Measurements from ENCODE around the gene HAVCR1.
"Not testable (repeated sequence)": the region's sequence is repeated elsewhere in the genome, so short reads cannot be mapped to it uniquely, and the experiment has no call there.

HAVCR1 gene

GRCh38 chr5:157050050-157050449, 8.9 kb downstream of the HAVCR1 start:
- no peak for TF ChIP-seq CTCF (conservative IDR thresholded peaks at IDR 0.05; ENCODE audit: low read depth, low read length)
- H3K4me3 ChIP-seq (ENCODE audit: low read length), result no peak overlapping the region
- no peak for DNase-seq (ENCODE audit: low read depth)

DNA sequence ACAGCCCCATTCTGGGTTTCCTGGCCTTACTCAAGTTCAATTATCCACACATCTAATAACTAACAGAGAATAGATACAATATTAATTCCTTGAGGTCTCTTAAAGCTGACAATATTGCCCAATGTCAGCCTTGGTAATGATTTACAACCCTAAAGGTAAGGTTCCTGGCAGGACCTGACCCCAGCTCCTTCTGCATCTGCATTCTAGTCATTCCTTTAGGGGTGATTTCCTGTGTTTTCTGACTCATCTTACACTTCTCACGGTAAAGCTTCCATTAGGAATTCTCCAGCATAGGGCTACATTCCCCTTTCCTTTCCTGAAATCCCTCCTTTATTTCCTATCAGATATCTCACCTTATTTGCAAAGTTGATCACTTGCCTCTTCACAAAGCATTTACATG, 9.3 kb downstream of the HAVCR1 start:
- no peak overlapping the region for H3K4me3 ChIP-seq (ENCODE audit: low read length)
- no peak for DNase-seq (ENCODE audit: low read depth)

DNA sequence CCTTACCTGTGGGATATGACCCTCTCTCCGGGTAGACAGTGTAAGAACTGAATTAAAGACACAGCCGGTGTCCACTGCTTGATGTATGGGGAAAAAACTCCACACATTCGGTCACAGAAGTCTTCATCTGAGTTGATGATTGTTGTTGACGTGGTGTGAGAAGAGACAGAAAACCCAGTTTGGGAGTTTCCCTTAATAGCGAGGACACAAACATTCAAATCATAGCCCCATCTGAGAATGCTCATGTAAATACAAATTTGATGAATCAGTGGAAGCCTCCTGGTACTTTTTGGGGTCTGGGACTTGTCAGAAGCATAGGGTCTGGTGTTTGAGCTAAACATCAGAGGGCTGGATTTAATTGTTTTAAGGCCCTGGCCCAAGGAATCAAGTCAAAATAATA, 11.0 kb downstream of the HAVCR1 start:
- H3K4me3 ChIP-seq (ENCODE audit: low read length), result no peak overlapping the region
- no peak for TF ChIP-seq CTCF (conservative IDR thresholded peaks at IDR 0.05; ENCODE audit: low read depth, low read length)
- DNase-seq (ENCODE audit: low read depth), result no peak

More for the DNA sequence above, 9.3 kb downstream of the HAVCR1 start:
- no peak for TF ChIP-seq CTCF (conservative IDR thresholded peaks at IDR 0.05; ENCODE audit: low read depth, low read length)

- not testable (repeated sequence) for DNase-seq (ENCODE audit: low read depth); H3K4me3 ChIP-seq (ENCODE audit: low read length)
These were observed 11.9 kb downstream of the HAVCR1 start for GRCh38 chr5:157047016-157047415.

GRCh38 chr5:157046041-157046440, 12.9 kb downstream of the HAVCR1 start:
- DNase-seq (ENCODE audit: low read depth), result peak; percentile 5
- TF ChIP-seq CTCF (conservative IDR thresholded peaks at IDR 0.05; ENCODE audit: low read depth, low read length), result no peak

GRCh38 chr5:157045601-157046000, 13.3 kb downstream of the HAVCR1 start:
- H3K4me3 ChIP-seq (ENCODE audit: low read length), result no peak overlapping the region
- no peak for TF ChIP-seq CTCF (conservative IDR thresholded peaks at IDR 0.05; ENCODE audit: low read depth, low read length)
- no peak for DNase-seq (ENCODE audit: low read depth)

More at GRCh38 chr5:157046041-157046440, 12.9 kb downstream of the HAVCR1 start:
- no peak overlapping the region for H3K4me3 ChIP-seq (ENCODE audit: low read length)

DNA sequence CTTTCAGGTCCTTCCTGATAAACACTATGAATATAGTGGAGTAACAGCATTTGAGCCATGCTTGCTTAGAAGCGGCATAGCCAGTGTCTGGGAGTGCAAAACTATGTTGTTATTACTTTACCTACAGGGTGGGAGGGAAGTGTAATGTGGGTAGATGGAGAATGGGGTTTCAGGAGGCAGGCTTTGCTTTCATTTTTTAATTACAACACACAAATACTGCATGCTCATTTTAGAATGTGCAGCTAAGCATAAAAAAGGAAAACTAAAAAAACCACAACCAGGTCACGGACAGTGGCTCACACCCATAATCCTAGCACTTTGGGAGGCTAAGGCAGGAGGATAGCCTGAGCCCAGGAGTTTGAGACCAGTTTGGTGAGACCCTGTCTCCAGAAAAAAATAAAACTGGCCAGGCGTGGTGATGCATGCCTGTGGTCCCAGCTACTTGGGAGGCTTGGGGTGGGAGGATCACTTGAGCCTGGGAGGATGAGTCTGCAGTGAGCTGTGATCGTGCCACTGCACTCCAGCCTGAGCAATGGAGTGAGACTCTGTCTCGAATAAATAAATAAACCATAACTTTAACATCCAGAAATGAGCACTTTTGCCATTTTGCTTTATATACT, 20.2 kb downstream of the HAVCR1 start:
- H3K4me3 ChIP-seq (ENCODE audit: low read length), result no peak overlapping the region
- DNase-seq (ENCODE audit: low read depth), result no peak
- TF ChIP-seq CTCF (conservative IDR thresholded peaks at IDR 0.05; ENCODE audit: low read depth, low read length), result no peak

DNA sequence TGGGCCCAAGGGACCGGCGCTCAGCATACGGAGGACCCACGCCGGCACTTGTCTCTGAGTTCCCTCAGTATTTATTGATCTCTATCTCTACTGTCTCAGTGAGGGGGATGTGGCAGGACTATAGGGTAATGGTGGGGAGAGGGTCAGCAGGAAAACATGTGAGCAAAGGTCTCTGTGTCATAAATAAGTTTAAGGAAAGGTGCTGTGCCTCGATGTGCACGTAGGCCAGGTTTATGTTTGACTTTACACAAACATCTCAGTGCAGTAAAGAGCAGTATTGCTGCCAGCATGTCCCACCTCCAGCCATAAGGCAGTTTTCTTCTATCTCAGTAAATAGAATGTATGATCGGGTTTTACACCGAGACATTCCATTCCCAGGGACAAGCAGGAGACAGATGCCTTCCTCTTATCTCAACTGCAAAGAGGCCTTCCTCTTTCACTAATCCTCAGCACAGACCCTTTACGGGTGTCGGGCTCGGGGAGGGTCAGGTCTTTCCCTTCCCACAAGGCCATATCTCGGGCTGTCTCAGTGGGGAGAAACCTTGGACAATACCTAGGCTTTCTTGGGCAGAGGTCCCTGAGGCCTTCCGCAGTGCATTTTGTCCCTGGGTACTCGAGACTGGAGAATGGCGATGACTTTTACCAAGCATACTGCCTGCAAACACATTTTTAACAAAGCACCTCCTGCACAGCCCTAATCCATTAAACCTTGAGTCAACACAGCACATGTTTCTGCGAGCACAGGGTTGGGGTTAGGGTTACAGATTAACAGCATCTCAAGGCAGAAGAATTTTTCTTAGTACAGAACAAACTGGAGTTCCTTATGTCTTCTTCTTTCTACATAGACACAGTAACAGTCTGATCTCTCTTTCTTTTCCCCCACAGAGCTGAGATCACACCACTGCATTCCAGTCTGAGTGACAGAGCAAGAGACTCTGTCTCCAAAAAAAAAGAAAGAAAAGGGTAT, 24.5 kb downstream of the HAVCR1 start:
- H3K4me3 ChIP-seq (ENCODE audit: low read length); DNase-seq (ENCODE audit: low read depth): not testable (repeated sequence)

Data from retinal pigment epithelial cell (primary cell).